ENCODE measurements around the gene KAT5. TPM values are rescaled to one million over a fixed set of nuclear protein-coding genes. Genes with fewer than 3 reads are reported as not detected.

The KAT5 gene
- total and polyA plus RNA-seq, 2 of the 13 experiments (the other 11 are each of a cell fraction or from before 2014, with no cell fraction given), result 35.2 to 48.3 TPM

DNA sequence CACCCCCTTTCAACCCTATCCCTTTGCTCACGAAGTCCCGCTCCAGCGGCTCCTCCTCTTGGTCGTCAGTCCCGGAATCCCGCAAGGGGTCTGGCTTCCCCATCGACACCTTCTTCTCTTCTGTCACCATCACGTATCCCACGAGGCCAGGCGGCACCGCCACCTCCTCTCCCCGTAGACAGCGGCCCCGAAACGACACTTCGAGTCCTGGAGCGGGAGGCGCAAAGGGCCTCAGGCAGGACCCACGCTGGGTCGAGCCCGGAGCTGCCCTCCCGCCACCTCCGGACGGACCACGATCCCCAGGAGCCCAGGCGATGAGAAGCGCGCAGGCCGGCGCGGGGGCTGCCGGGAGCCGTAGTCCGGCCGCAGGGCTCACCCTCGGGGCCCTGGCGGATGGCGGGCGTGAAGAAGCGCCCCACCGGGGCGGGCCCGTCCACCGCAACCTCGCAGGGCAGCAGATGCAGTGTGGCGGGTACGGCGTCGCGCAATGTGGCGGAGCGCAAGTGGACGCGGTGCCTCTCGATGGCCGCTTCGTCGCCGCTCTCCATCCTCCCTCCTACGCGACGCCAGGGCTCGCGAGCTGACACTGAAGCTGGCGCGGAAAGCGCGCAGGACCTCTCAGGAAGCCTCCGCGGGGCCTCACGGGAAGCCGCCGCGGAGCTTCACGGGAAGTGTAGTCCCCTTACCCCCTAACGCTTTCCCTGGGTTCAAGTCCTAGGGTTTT is 8.3 kb downstream of the KAT5 start, which contains the start of gene RNASEH2C (continued):
- TF ChIP-seq ZNF432 (CRISPR knock-in tag; IDR thresholded peaks at IDR 0.05; ENCODE audit: borderline replicate concordance) (no peak), ZNF563 (CRISPR knock-in tag; IDR thresholded peaks at IDR 0.05) (peak; percentile 88; the same call in 1 of the 2 replicates), PHF8 (CRISPR knock-in tag; IDR thresholded peaks at IDR 0.05) (peak; percentile 97), PLSCR1 (CRISPR knock-in tag; IDR thresholded peaks at IDR 0.05; ENCODE audit: borderline replicate concordance) (no peak), THAP9 (CRISPR knock-in tag; IDR thresholded peaks at IDR 0.05; ENCODE audit: borderline replicate concordance) (peak; percentile 31; the same call in 1 of the 2 replicates), ZNF138 (CRISPR knock-in tag; IDR thresholded peaks at IDR 0.05; ENCODE audit: low read depth) (0 out of 2 replicates have a peak, but pooled peaks have one; percentile 64), ATF5 (CRISPR knock-in tag; IDR thresholded peaks at IDR 0.05; ENCODE audit: low read depth) (no peak), ARNT2 (CRISPR knock-in tag; IDR thresholded peaks at IDR 0.05; ENCODE audit: low read depth) (peak; percentile 80), HCFC1 (IDR thresholded peaks at IDR 0.05; ENCODE audit: low read depth, low read length) (peak; percentile 85), NFKBIZ (CRISPR knock-in tag; IDR thresholded peaks at IDR 0.05) (no peak), ZNF614 (CRISPR knock-in tag; IDR thresholded peaks at IDR 0.05; ENCODE audit: borderline replicate concordance) (peak; percentile 79; the same call in 1 of the 2 replicates), ZSCAN9 (CRISPR knock-in tag; IDR thresholded peaks at IDR 0.05; ENCODE audit: borderline replicate concordance) (peak; percentile 40; the same call in 1 of the 2 replicates), HNRNPUL1 (IDR thresholded peaks at IDR 0.05; ENCODE audit: low read depth, low read length) (peak; percentile 20; the same call in 1 of the 2 replicates), ZNF891 (CRISPR knock-in tag; IDR thresholded peaks at IDR 0.05) (peak; percentile 70; the same call in 1 of the 2 replicates), JUNB (CRISPR knock-in tag; IDR thresholded peaks at IDR 0.05; ENCODE audit: borderline replicate concordance) (0 out of 2 replicates have a peak, but pooled peaks have one; percentile 43), ZNF12 (CRISPR knock-in tag; IDR thresholded peaks at IDR 0.05) (no peak), ATF7 (IDR thresholded peaks at IDR 0.05) (no peak), ATF7 (CRISPR knock-in tag; IDR thresholded peaks at IDR 0.05) (no peak), LBX2 (CRISPR knock-in tag; IDR thresholded peaks at IDR 0.05; ENCODE audit: borderline replicate concordance) (0 out of 2 replicates have a peak, but pooled peaks have one; percentile 51), TARDBP (CRISPR knock-in tag; IDR thresholded peaks at IDR 0.05) (peak; percentile 74), ZNF816 (CRISPR knock-in tag; IDR thresholded peaks at IDR 0.05; ENCODE audit: borderline replicate concordance) (no peak), SIN3A (IDR thresholded peaks at IDR 0.05; ENCODE audit: borderline replicate concordance, low read depth, low read length) (peak; percentile 84; the same call in 1 of the 2 replicates), ZNF562 (CRISPR knock-in tag; IDR thresholded peaks at IDR 0.05; ENCODE audit: borderline replicate concordance) (no peak), ZEB1 (IDR thresholded peaks at IDR 0.05; ENCODE audit: insufficient replicate concordance, low read depth) (no peak), HOXD1 (CRISPR knock-in tag; IDR thresholded peaks at IDR 0.05) (no peak), ZFX (CRISPR knock-in tag; IDR thresholded peaks at IDR 0.05; ENCODE audit: low read depth) (peak; percentile 99), RFX5 (IDR thresholded peaks at IDR 0.05; ENCODE audit: low read depth, low read length) (no peak)
